K562 (cell line): ENCODE measurements around the gene DYRK1B. TPM values are rescaled to one million over a fixed set of nuclear protein-coding genes. Genes with fewer than 3 reads are reported as not detected.

Source experiments
- ATAC-seq: fragments of 200-7000 bp; cut with Tn5 transposase; 3 replicates; pipeline ENCODE4 v1.9.1; 2020; ENCODE audit warnings: moderate library complexity
- BruUV-seq: library from RNA; stranded (reverse); fragments of 400-500 nt; replicated peaks from 2 replicates; lab custom pipeline; 2021; lab: Mats Ljungman, UMichigan
- CTCF ChIA-PET: fragments of 300-600 bp; formaldehyde crosslinking; extraction: SDS; loops from one replicate; lab custom pipeline; 2021; ENCODE audit warnings: low intra/inter-chr PET ratio; lab: Yijun Ruan, JAX
- POLR2A ChIA-PET: fragments of 300-600, 350-650 bp; sonication (Branson Sonifier 250); formaldehyde crosslinking; extraction: SDS; loops from one replicate; lab custom pipeline; 2021; ENCODE audit warnings: antibody characterized with exemption, inconsistent platforms; lab: Yijun Ruan, JAX
- DNase-seq, 4 experiments: peaks; one replicate each; pipeline versions ENCODE4 v3.0.0 to v3.0.0-alpha.2; 2011 to 2018; ENCODE audit warnings: low spot score in 3 of 4, mixed read lengths in 3 of 4; ENCODE audit errors: extremely low read depth in 1 of 4
- FAIRE-seq: peaks from 2 replicates; lab custom pipeline; 2011; peaks lifted over from hg19 to GRCh38; lab: Jason Lieb, UNC
- H2AFZ ChIP-seq: 2 replicates; pipeline ENCODE4 v1.6.0; 2011; ENCODE audit warnings: low read depth, low read length, control low read depth, inconsistent platforms
- H3K27ac ChIP-seq: fragments of 200-600 bp; 3 replicates; pipeline ENCODE4 v1.8.0; 2011; ENCODE audit warnings: low read depth, mild to moderate bottlenecking, control low read depth, inconsistent platforms, low read length, moderate library complexity, mixed read lengths; ENCODE audit errors: extremely low read depth
- H3K27me3 ChIP-seq, 2 experiments: fragments of 300-600 bp in 1 of 2; 2 replicates in 1 of 2; 3 replicates in 1 of 2; pipeline versions ENCODE4 v1.6.0 to v1.8.0; 2011; ENCODE audit warnings: inconsistent platforms in 2 of 2, low read length in 2 of 2, mild to moderate bottlenecking in 1 of 2, mixed read lengths in 1 of 2, moderate library complexity in 1 of 2; ENCODE audit not compliant: control insufficient read depth in 2 of 2, insufficient read depth in 2 of 2
- H3K36me3 ChIP-seq: fragments of 300-600 bp; 3 replicates; pipeline ENCODE4 v1.8.0; 2011; ENCODE audit warnings: mild to moderate bottlenecking, low read length, inconsistent platforms; ENCODE audit not compliant: control insufficient read depth, insufficient read depth
- H3K4me1 ChIP-seq, 2 experiments: fragments of 200-600 bp in 1 of 2; replicated peaks in 1 of 2; 2 replicates in 1 of 2; 3 replicates in 1 of 2; pipeline versions ENCODE4 v1.5.1 to v1.8.0; 2011; ENCODE audit warnings: inconsistent platforms in 2 of 2, low read length in 2 of 2, mild to moderate bottlenecking in 1 of 2, mixed read lengths in 1 of 2, moderate library complexity in 1 of 2; ENCODE audit not compliant: control insufficient read depth in 2 of 2, insufficient read depth in 2 of 2
- H3K4me2 ChIP-seq: 2 replicates; pipeline ENCODE4 v1.6.1; 2011; ENCODE audit warnings: low read length, control low read depth, inconsistent platforms, mixed read lengths; ENCODE audit not compliant: insufficient read depth
- H3K4me3 ChIP-seq: fragments of 200-600 bp; sonication (generic), shearing (Covaris generic); 2 replicates; pipeline ENCODE4 v1.5.1; 2016; ENCODE audit warnings: control low read depth, inconsistent platforms
- H3K79me2 ChIP-seq: fragments of 200-600 bp; 3 replicates; pipeline ENCODE4 v1.8.0; 2011; ENCODE audit warnings: low read length, inconsistent platforms; ENCODE audit not compliant: control insufficient read depth, insufficient read depth
- H3K9ac ChIP-seq, 2 experiments: 2 replicates each; pipeline versions ENCODE4 v1.6.0 to v1.6.1; 2011; ENCODE audit warnings: low read depth in 2 of 2, low read length in 2 of 2, control low read depth in 1 of 2, inconsistent platforms in 1 of 2, mild to moderate bottlenecking in 1 of 2, mixed read lengths in 1 of 2; ENCODE audit not compliant: insufficient read depth in 1 of 2
- H3K9me1 ChIP-seq: one replicate; pipeline ENCODE4 v1.6.0; 2011; ENCODE audit warnings: inconsistent platforms, mild to moderate bottlenecking, low read length, moderate library complexity; ENCODE audit not compliant: control insufficient read depth, insufficient read depth
- H3K9me3 ChIP-seq: replicated peaks from 2 replicates; pipeline ENCODE4 v1.5.1; 2011; ENCODE audit warnings: low read depth, low read length, inconsistent platforms; ENCODE audit not compliant: control insufficient read depth, insufficient read depth
- H4K20me1 ChIP-seq: replicated peaks from 2 replicates; pipeline ENCODE4 v1.6.1; 2011; ENCODE audit warnings: low read length, inconsistent platforms, mixed read lengths; ENCODE audit not compliant: control insufficient read depth, insufficient read depth
- ARID3B ChIP-seq: fragments of 250-450 bp; sonication (Bioruptor Pico); IDR thresholded peaks from 2 replicates; pipeline ENCODE4 v1.4.0; 2020; ENCODE audit warnings: borderline replicate concordance
- C11orf30 ChIP-seq: fragments of 450-650 bp; IDR thresholded peaks from 2 replicates; pipeline ENCODE4 v1.6.1; 2016; ENCODE audit warnings: low read depth, mild to moderate bottlenecking
- CBFA2T3 ChIP-seq: fragments of 450-650 bp; IDR thresholded peaks from 2 replicates; pipeline ENCODE4 v1.6.1; 2017
- HNRNPL ChIP-seq: fragments of 200-400 bp; formaldehyde crosslinking; IDR thresholded peaks from 2 replicates; pipeline ENCODE4 v1.6.1; 2017; ENCODE audit warnings: low read depth, mild to moderate bottlenecking, low read length
- KDM1A ChIP-seq, 2 experiments: fragments of 450-650 bp; IDR thresholded peaks; 2 replicates each; pipeline ENCODE4 v1.6.1; 2016; ENCODE audit warnings: mild to moderate bottlenecking in 2 of 2
- MAFF ChIP-seq: IDR thresholded peaks from 2 replicates; pipeline ENCODE4 v1.6.1; 2012; ENCODE audit warnings: low read length, improper control_type of control experiment
- MAFG ChIP-seq: fragments of 450-650 bp; conservative IDR thresholded peaks from 2 replicates; pipeline ENCODE4 v1.6.1; 2016; ENCODE audit warnings: missing genetic modification characterization, missing compliant biosample characterization
- MEIS2 ChIP-seq: fragments of 450-650 bp; IDR thresholded peaks from 2 replicates; pipeline ENCODE4 v1.6.1; 2014; ENCODE audit warnings: mild to moderate bottlenecking; ENCODE audit not compliant: partially characterized antibody
- NFIC ChIP-seq: fragments of 450-650 bp; IDR thresholded peaks from 2 replicates; pipeline ENCODE4 v1.6.1; 2017; ENCODE audit warnings: mild to moderate bottlenecking, inconsistent platforms
- POLR3G ChIP-seq: IDR thresholded peaks from 2 replicates; pipeline ENCODE4 v1.6.1; 2011; ENCODE audit not compliant: insufficient read length, insufficient replicate concordance; ENCODE audit errors: extremely low read depth
- ZNF316 ChIP-seq: fragments of 450-650 bp; IDR thresholded peaks from 2 replicates; pipeline ENCODE4 v1.6.1; 2016
- ZNF77 ChIP-seq: fragments of 250-450 bp; sonication (Bioruptor Pico); IDR thresholded peaks from 2 replicates; pipeline ENCODE4 v1.5.0; 2020
- WGBS: fragments of 100-300 bp; shearing (Covaris generic); methylation state at CpG from one replicate; pipeline ENCODE4 v1.1.6; 2016; ENCODE audit warnings: low coverage, mixed read lengths; ENCODE audit not compliant: insufficient coverage; ENCODE audit errors: missing lambda C conversion rate; 5-methylcytosine and 5-hydroxymethylcytosine counted together
- in situ Hi-C: fragments of 300-500 bp; cut with MboI; formaldehyde crosslinking; loops from 4 replicates; pipeline ENCODE4 v1.15.0; 2018; ENCODE audit warnings: inconsistent platforms, mixed read lengths
- intact Hi-C: fragments of 100-400 bp; cut with micrococcal nuclease; formaldehyde crosslinking; loops from 2 replicates; pipeline ENCODE4 v1.14.2; 2022
- polyA plus RNA-seq, 8 experiments: library from polyadenylated mRNA; depleted of rRNA in 4 of 8; stranded (reverse) in 5 of 8; unstranded in 3 of 8; fragments of >200 nt; fragmentation: Nextera tagmentation in 2 of 8; fragmentation: Illumina TruSeq in 1 of 8; extraction: Ambion mirVana in 2 of 8; extraction: Trizol in 1 of 8; gene quantifications; 2 replicates each; pipeline versions ENCODE4 v1.2.1 to v1.2.3, GENCODE V29; 2011 to 2014; ENCODE audit warnings: inconsistent platforms in 1 of 8, missing spikeins in 1 of 8
- total RNA-seq, 7 experiments: library from RNA; depleted of rRNA in 6 of 7; stranded (reverse); fragments of >200 nt in 6 of 7; fragmentation: Illumina TruSeq in 2 of 7; extraction: Trizol in 2 of 7; gene quantifications; 2 replicates each; pipeline versions ENCODE4 v1.2.1 to v1.2.3, GENCODE V29; 2011 to 2021; ENCODE audit warnings: low replicate concordance in 1 of 7
- TF ChIP-seq, protein P1 (sequence below), 2 experiments: IDR thresholded peaks in 1 of 2; conservative IDR thresholded peaks in 1 of 2; 2 replicates each; pipeline ENCODE4 v1.6.1; 2016; ENCODE audit warnings: low read depth in 2 of 2, mild to moderate bottlenecking in 1 of 2, missing compliant biosample characterization in 1 of 2, missing genetic modification characterization in 1 of 2, moderate library complexity in 1 of 2

The DYRK1B gene
- total and polyA plus RNA-seq, 9 of the 15 experiments (the other 6 are each of a cell fraction or from before 2014, with no cell fraction given), result 0.91 to 5.2 (median 1.5) TPM; not detected in 2

- intact Hi-C loops, result no loop called here
- BruUV-seq, result no TSS peak
Measured at GRCh38 chr19:39805104-39805503, 28.9 kb downstream of the DYRK1B start.

GRCh38 chr19:39802958-39803357 is 31.0 kb downstream of the DYRK1B start:
- H3K27me3 ChIP-seq, result peaks cover 2 to 28% of the 10 kb centered on the region in 2 experiments; a peak in 3 of 5 replicates
- ATAC-seq (no peak), DNase-seq (no peak), FAIRE-seq (no peak)
- H2AFZ ChIP-seq, result no peak overlapping the region
- no peak overlapping the region for H3K4me2 ChIP-seq
- intact Hi-C loops (no loop called here), in situ Hi-C loops (no loop called here)
- no peak for TF ChIP-seq MEIS2
- no peak for TF ChIP-seq HNRNPL
- no peak for TF ChIP-seq ARID3B
- TF ChIP-seq C11orf30, result peak; percentile 65
- 0 out of 2 replicates have a peak, but pooled peaks have one; percentile 13 for TF ChIP-seq MAFF
- TF ChIP-seq POLR3G, result no peak
- TF ChIP-seq, protein P1, sequence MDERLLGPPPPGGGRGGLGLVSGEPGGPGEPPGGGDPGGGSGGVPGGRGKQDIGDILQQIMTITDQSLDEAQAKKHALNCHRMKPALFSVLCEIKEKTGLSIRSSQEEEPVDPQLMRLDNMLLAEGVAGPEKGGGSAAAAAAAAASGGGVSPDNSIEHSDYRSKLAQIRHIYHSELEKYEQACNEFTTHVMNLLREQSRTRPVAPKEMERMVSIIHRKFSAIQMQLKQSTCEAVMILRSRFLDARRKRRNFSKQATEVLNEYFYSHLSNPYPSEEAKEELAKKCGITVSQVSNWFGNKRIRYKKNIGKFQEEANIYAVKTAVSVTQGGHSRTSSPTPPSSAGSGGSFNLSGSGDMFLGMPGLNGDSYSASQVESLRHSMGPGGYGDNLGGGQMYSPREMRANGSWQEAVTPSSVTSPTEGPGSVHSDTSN (CRISPR knock-in tag; IDR thresholded peaks at IDR 0.05; ENCODE audit: low read depth), result no peak
- TF ChIP-seq, protein P1 (tag; conservative IDR thresholded peaks at IDR 0.05; ENCODE audit: low read depth), result peak; percentile 26; the same call in 1 of the 2 replicates
- TF ChIP-seq MAFG (tag), result peak; percentile 66
- peak; percentile 65 for TF ChIP-seq ZNF316
- no peak overlapping the region for H3K4me3 ChIP-seq
- BruUV-seq, result no TSS peak
- H3K9me3 ChIP-seq, result no peaks in the 10 kb centered on the region
- H4K20me1 ChIP-seq, result no peaks in the 10 kb centered on the region
- 2% methylated on average over 4 of the region's 4 CpGs for WGBS
- CTCF ChIA-PET, result interaction anchor here (0.6 kb wide), 1 partner anchor 36 kb away, joined by 3 read pairs; no protein-coding TSS in a partner anchor
- no peak overlapping the region for H3K27ac ChIP-seq
- POLR2A ChIA-PET, result interaction anchor here (1.0 to 1.2 kb wide), 2 partner anchors 10 to 31 kb away, joined by 3 to 4 read pairs; partner anchors contain the start of gene DYRK1B
- H3K79me2 ChIP-seq, result no peaks in the 10 kb centered on the region
- H3K4me1 ChIP-seq, result no peaks in the 10 kb centered on the region
- no peak overlapping the region for H3K9ac ChIP-seq
- H3K9me1 ChIP-seq, result no peaks in the 10 kb centered on the region
- no peaks in the 10 kb centered on the region for H3K36me3 ChIP-seq

More at GRCh38 chr19:39805104-39805503, 28.9 kb downstream of the DYRK1B start:
- Histone ChIP-seq H3K9me1 (no peaks in the 10 kb centered on the region), H3K27ac (no peak overlapping the region), H3K9me3 (no peaks in the 10 kb centered on the region)
- POLR2A ChIA-PET, result interaction anchor here (0.7 to 1.5 kb wide), 3 partner anchors 11 to 28 kb away, joined by 4 read pairs; no protein-coding TSS in a partner anchor
- no peak for ATAC-seq
- WGBS, result 0% methylated on average over 5 of the region's 5 CpGs
- peak; percentile 60 for TF ChIP-seq NFIC
- TF ChIP-seq CBFA2T3, result 0 out of 2 replicates have a peak, but pooled peaks have one; percentile 6
- TF ChIP-seq KDM1A (IDR thresholded peaks at IDR 0.05), result no peak
- no peak for TF ChIP-seq ZNF77 (CRISPR knock-in tag)
- TF ChIP-seq, all 486 proteins: peak for 2
- in situ Hi-C loops, result no loop called here
- no peaks in the 10 kb centered on the region for H3K4me1 ChIP-seq
- no peak overlapping the region for H3K9ac ChIP-seq
- DNase-seq (peak in 1 of 4 experiments; percentile 20), FAIRE-seq (no peak)
- H3K79me2 ChIP-seq, result no peaks in the 10 kb centered on the region
- no peak overlapping the region for H3K4me2 ChIP-seq
- no peaks in the 10 kb centered on the region for H4K20me1 ChIP-seq
- H2AFZ ChIP-seq, result no peak overlapping the region
- H3K4me3 ChIP-seq, result no peak overlapping the region
- CTCF ChIA-PET, result no interaction called here
- no peaks in the 10 kb centered on the region for H3K36me3 ChIP-seq
- peaks cover 6 to 35% of the 10 kb centered on the region in 2 experiments; a peak in 3 of 5 replicates for H3K27me3 ChIP-seq
